Body of pancreas (tissue), 4 donors: ENCODE results near the gene HDAC3.

ENCODE experiments used
- POLR2A ChIP-seq, 3 donors: fragments of 450-650 bp; IDR thresholded peaks; one replicate each; pipeline ENCODE4 v1.6.1; 2016; ENCODE audit warnings: antibody characterized with exemption in 3 of 3, mild to moderate bottlenecking in 2 of 3
- TF ChIP-seq, protein P1 (sequence below), 7 experiments: fragments of 450-650 bp in 4 of 7; fragments of 200-600 bp in 3 of 7; sonication (generic) in 3 of 7; IDR thresholded peaks; one replicate each; pipeline ENCODE4 v1.5.1; 2016 to 2019; ENCODE audit warnings: antibody characterized with exemption in 7 of 7

DNA sequence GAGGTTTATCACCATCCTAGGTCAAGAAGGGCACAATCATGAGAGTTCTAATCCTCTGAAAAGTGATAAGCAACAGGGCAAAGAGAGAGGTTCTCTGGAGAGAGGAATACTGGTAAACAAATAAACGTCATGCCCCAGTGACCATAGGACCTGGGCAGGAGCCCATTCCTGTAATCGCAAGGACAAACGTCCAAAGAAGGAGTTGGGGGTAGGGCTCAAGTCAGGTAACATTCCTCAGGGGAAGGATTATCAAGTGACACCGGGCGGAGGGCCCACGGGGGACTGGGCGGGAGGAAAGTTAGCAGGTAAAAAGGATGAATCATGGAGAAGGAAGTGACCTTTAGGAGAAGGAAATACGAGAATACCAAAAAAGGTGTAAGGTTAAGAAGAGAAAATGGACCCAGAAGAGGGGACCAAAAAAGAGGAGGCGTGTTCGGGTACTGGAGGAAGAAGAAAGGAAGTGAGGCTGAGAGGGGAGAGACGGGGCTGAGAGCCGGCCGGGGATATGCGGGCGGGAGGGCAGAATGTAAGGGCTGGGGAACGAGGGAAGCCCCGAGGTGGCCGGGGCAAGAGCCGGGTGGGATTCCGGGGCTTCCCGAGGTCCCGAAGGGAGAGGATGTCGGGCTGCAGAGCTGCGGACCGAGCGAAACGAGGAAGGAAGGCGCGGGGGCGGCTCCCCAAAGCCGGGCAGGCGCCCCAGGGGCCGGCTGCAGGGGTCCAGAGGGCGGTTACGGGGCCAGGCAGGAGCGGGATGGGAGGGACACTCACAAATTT, 18.4 kb downstream of the HDAC3 start:
- TF ChIP-seq, protein P1, sequence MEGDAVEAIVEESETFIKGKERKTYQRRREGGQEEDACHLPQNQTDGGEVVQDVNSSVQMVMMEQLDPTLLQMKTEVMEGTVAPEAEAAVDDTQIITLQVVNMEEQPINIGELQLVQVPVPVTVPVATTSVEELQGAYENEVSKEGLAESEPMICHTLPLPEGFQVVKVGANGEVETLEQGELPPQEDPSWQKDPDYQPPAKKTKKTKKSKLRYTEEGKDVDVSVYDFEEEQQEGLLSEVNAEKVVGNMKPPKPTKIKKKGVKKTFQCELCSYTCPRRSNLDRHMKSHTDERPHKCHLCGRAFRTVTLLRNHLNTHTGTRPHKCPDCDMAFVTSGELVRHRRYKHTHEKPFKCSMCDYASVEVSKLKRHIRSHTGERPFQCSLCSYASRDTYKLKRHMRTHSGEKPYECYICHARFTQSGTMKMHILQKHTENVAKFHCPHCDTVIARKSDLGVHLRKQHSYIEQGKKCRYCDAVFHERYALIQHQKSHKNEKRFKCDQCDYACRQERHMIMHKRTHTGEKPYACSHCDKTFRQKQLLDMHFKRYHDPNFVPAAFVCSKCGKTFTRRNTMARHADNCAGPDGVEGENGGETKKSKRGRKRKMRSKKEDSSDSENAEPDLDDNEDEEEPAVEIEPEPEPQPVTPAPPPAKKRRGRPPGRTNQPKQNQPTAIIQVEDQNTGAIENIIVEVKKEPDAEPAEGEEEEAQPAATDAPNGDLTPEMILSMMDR (IDR thresholded peaks at IDR 0.05) = no peak
- TF ChIP-seq POLR2A (IDR thresholded peaks at IDR 0.05) = peak in 2 of 3 donors; percentile 36 to 42
